ENCODE results near the gene SPTBN2.
A peak's percentile ranks its signal among the peaks of the same experiment; 100 is the strongest.

Gene SPTBN2

DNA sequence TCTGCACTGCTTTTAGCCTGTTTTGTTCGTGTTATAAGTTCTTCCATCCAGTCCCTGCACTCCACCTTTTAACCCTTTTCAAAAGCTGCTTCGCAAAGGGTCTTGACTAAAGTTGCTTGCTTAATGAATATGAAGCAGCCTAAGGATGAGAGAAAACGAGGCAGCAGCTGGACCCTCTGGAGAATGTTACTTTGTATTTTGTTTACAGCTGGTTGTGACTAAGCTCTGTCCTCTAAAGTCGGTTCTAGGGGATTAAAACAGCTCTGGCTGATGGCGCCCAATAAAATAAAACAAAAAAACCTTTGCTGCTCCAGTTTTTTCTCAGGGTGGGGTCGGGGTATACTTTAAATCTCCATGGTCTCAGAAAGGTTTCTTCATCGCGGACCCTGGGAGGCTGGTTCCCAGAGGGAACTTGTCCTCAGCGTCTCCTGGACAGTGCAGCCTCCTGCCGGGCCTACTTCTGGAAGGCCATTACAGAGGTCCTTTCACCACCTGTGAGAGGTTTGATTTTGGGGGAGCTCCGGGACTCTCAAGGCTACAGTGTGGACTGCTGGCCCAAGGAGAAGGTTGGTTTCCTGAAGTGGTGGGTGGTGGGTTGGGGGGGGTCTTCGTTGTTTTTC is 91.3 kb downstream of the SPTBN2 start:
- Histone ChIP-seq H3K27me3 (replicated peaks in 2 of 5; ENCODE audit: control insufficient read depth in 4 of 5, insufficient read depth in 5 of 5, low read length in 4 of 5) (no peaks in the 10 kb centered on the region), H3K4me3 (ENCODE audit: control insufficient read depth in 1 of 7, extremely low read depth in 1 of 7, insufficient read depth in 4 of 7, low read depth in 2 of 7, low read length in 6 of 7) (peak overlapping the region in 5 of 7 experiments; percentile 20 to 99 (median 96)), H3K4me1 (ENCODE audit: control extremely low read depth in 1 of 4, control insufficient read depth in 4 of 4, insufficient read depth in 4 of 4, low read length in 3 of 4) (peaks cover 25 to 51% (median 41%) of the 10 kb centered on the region in 4 experiments), H3K27ac (ENCODE audit: insufficient read depth in 1 of 2, low read depth in 1 of 2, low read length in 2 of 2, poor library complexity in 1 of 2, severe bottlenecking in 2 of 2) (peak overlapping the region; percentile 46 to 98), H3K9me3 (ENCODE audit: control extremely low read depth in 1 of 5, control insufficient read depth in 4 of 5, insufficient read depth in 2 of 5, low read depth in 1 of 5, low read length in 4 of 5) (no peaks in the 10 kb centered on the region), H3K36me3 (ENCODE audit: control insufficient read depth in 4 of 4, insufficient read depth in 4 of 4, low read length in 3 of 4) (peaks cover 10 to 67% (median 31%) of the 10 kb centered on the region in 4 experiments)
- 74% methylated on average over 8 of the region's 12 CpGs for WGBS (ENCODE audit: insufficient coverage)
- POLR2A ChIA-PET, result interaction anchor here (0.6 to 2.7 kb wide), 12 partner anchors 12 to 171 kb away, joined by 3 to 16 read pairs (median 5); partner anchors contain the start of genes CCDC87, CCS, RBM14 and RBM4B
- DNase-seq, result no peak
- CTCF ChIA-PET, result interaction anchor here (0.8 to 6.8 kb wide), 12 partner anchors 9 to 92 kb away, joined by 3 to 52 read pairs (median 4); partner anchors contain the start of genes CCDC87, CCS, RBM14 and RBM4B

DNA sequence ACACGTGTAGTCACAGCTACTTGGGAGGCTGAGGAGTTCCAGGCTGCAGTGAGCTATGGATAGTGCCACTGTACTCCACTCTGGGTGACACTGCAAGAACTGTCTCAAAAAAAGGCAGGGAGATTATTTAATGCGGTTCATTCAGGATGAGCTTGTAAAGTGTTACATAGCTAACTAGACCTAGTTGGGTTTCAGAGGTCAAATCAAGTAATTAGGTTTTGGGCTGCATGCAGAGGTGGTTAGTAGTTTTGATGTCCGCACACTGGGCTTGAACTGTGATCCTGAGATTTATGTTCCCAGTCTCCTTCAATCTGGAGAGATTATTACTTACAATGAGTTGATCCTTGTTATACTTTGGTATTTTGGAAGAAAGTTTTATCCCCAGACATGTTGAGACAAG is 92.6 kb downstream of the SPTBN2 start:
- ChIA-PET CTCF (interaction anchor here (1.0 to 6.8 kb wide), 3 partner anchors 9 to 59 kb away, joined by 4 to 52 read pairs (median 5); no protein-coding TSS in a partner anchor), POLR2A (interaction anchor here (0.6 kb wide), 1 partner anchor 14 kb away, joined by 4 read pairs; no protein-coding TSS in a partner anchor)
- WGBS (ENCODE audit: insufficient coverage), result 75% methylated on average over 1 of the region's 3 CpGs
- no peak overlapping the region for H3K27ac ChIP-seq (ENCODE audit: insufficient read depth in 1 of 2, low read depth in 1 of 2, low read length in 2 of 2, poor library complexity in 1 of 2, severe bottlenecking in 2 of 2)
- no peak overlapping the region for H3K4me3 ChIP-seq (ENCODE audit: control insufficient read depth in 1 of 7, extremely low read depth in 1 of 7, insufficient read depth in 4 of 7, low read depth in 2 of 7, low read length in 6 of 7)
- no peaks in the 10 kb centered on the region for H3K9me3 ChIP-seq (ENCODE audit: control extremely low read depth in 1 of 5, control insufficient read depth in 4 of 5, insufficient read depth in 2 of 5, low read depth in 1 of 5, low read length in 4 of 5)
- H3K4me1 ChIP-seq (ENCODE audit: control extremely low read depth in 1 of 4, control insufficient read depth in 4 of 4, insufficient read depth in 4 of 4, low read length in 3 of 4), result peaks cover 16 to 39% (median 34%) of the 10 kb centered on the region in 4 experiments
- H3K27me3 ChIP-seq (replicated peaks in 2 of 5; ENCODE audit: control insufficient read depth in 4 of 5, insufficient read depth in 5 of 5, low read length in 4 of 5), result no peaks in the 10 kb centered on the region
- peaks cover 8 to 61% (median 33%) of the 10 kb centered on the region in 4 experiments for H3K36me3 ChIP-seq (ENCODE audit: control insufficient read depth in 4 of 4, insufficient read depth in 4 of 4, low read length in 3 of 4)
- DNase-seq, result no peak
